ENCODE data around the gene RIMBP2.

- TF ChIP-seq CTCF (IDR thresholded peaks at IDR 0.05) (no peak), ZFX (IDR thresholded peaks at IDR 0.05; ENCODE audit: borderline replicate concordance) (no peak)
These were observed 107.3 kb downstream of the RIMBP2 start for GRCh38 chr12:130608831-130609230.
